C4-2B (cell line): Measurements from ENCODE around the gene IPO9.

Source experiments
- H3K27ac ChIP-seq: fragments of 450-650 bp; 2 replicates; pipeline ENCODE4 v1.5.1; 2017
- ZFX ChIP-seq: fragments of 450-650 bp; IDR thresholded peaks from 2 replicates; pipeline ENCODE4 v1.6.1; 2017
- TF ChIP-seq, protein P1 (sequence below): fragments of 450-650 bp; conservative IDR thresholded peaks from 2 replicates; pipeline ENCODE4 v1.5.1; 2017; ENCODE audit warnings: mild to moderate bottlenecking

The IPO9 gene

DNA sequence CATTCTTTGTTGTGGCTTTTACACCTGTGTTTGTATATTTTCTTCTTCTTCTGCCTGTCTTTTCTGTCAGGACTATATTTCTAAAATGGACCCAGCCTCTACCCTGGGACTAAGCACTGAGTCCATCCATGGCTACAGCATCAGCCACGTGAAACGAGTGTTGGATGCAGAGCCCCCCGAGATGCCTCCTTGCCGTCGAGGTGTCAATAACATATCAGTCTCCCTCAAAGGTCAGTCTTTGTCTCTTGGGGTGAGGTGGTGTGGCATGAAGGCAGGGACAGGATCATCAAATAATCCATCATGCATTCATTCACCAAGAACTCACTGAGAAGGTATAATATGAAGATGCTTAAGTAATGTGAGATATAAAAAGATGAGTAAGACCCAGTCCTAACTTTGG, 19.1 kb upstream of the IPO9 start:
- no peak for TF ChIP-seq ZFX
- TF ChIP-seq, protein P1, sequence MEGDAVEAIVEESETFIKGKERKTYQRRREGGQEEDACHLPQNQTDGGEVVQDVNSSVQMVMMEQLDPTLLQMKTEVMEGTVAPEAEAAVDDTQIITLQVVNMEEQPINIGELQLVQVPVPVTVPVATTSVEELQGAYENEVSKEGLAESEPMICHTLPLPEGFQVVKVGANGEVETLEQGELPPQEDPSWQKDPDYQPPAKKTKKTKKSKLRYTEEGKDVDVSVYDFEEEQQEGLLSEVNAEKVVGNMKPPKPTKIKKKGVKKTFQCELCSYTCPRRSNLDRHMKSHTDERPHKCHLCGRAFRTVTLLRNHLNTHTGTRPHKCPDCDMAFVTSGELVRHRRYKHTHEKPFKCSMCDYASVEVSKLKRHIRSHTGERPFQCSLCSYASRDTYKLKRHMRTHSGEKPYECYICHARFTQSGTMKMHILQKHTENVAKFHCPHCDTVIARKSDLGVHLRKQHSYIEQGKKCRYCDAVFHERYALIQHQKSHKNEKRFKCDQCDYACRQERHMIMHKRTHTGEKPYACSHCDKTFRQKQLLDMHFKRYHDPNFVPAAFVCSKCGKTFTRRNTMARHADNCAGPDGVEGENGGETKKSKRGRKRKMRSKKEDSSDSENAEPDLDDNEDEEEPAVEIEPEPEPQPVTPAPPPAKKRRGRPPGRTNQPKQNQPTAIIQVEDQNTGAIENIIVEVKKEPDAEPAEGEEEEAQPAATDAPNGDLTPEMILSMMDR = no peak
- H3K27ac ChIP-seq = no peak overlapping the region

DNA sequence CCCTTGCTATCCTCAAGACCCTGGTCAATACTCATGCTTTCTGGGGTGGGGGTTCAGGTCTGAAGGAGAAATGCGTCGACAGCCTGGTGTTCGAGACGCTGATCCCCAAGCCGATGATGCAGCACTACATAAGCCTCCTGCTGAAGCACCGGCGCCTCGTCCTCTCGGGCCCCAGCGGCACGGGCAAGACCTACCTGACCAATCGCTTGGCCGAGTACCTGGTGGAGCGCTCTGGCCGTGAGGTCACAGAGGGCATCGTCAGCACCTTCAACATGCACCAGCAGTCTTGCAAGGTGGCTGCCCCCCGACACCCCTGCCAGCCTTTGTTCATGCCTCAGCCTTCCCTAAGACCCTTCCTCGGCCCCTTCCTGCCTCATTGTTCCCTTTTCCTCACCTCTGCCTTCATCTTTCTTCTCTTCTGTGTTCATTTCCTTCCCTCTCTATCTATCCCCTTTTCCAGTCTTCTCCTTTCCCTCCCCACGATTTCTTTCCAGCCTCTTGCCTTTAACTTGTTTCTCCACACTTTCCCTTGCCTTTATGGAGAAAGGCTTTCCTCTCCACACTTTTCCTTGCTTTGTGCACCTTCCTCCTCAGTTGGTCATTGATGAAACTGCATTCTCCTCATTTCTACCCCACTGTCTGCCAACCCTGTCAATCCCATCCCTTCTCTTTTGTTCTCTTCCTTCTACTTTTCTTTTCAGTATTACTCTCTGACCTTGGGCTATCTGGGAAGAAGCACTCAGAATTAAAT, 18.3 kb upstream of the IPO9 start:
- no peak for TF ChIP-seq ZFX
- TF ChIP-seq, protein P1 = no peak
- H3K27ac ChIP-seq = no peak overlapping the region

- TF ChIP-seq ZFX = no peak
- TF ChIP-seq, protein P1 = no peak
- no peak overlapping the region for H3K27ac ChIP-seq
Observed at GRCh38 chr1:201813226-201813625, 15.7 kb upstream of the IPO9 start.

DNA sequence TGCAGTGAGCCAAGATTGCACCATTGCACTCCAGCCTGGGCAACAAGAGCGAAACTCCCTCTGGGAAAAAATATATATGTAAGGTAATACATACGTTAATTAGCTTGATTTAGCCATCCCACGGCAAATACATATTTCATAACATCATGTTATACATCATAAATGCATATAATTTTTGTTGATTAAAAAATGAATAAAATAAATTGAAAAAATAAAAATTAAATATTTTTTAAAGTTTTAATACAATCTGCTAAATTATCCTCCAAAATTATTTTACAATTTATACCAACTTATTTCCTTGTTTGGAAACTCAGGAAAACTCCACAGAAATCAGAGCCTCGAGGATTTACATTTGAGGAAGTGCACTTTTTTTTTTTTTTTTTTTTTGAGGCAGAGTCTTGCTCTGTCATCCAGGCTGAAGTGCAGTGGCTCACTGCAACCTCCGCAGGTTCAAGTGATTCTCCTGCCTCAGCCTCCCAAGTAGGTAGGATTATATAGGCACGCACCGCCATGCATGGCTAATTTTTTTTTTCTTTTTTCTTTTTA, 12.6 kb upstream of the IPO9 start:
- TF ChIP-seq ZFX = no peak
- TF ChIP-seq, protein P1 = no peak
- no peak overlapping the region for H3K27ac ChIP-seq

- TF ChIP-seq, protein P1 = no peak
- no peak for TF ChIP-seq ZFX
- no peak overlapping the region for H3K27ac ChIP-seq
Observed at GRCh38 chr1:201818971-201819750, 9.8 kb upstream of the IPO9 start.

GRCh38 chr1:201820413-201820812, 8.5 kb upstream of the IPO9 start:
- H3K27ac ChIP-seq = no peak overlapping the region
- TF ChIP-seq ZFX = no peak
- TF ChIP-seq, protein P1 = no peak

GRCh38 chr1:201825245-201825644, 3.7 kb upstream of the IPO9 start:
- no peak overlapping the region for H3K27ac ChIP-seq
- TF ChIP-seq ZFX = no peak
- TF ChIP-seq, protein P1 = no peak
